OCI-LY7 (cell line): ENCODE data around the gene LRP2.

Experiments
- CTCF ChIP-seq: fragments of 200-600 bp; sonication (generic); conservative IDR thresholded peaks from 2 replicates; pipeline ENCODE4 v1.5.1; 2014; ENCODE audit warnings: mild to moderate bottlenecking, antibody characterized with exemption, low read length, moderate library complexity, mixed read lengths
- EZH2phosphoT487 ChIP-seq: fragments of 200-600 bp; sonication (generic); IDR thresholded peaks from 2 replicates; pipeline ENCODE4 v1.6.1; 2018; ENCODE audit warnings: low read depth, borderline replicate concordance, mild to moderate bottlenecking, mixed run types, antibody characterized with exemption, low read length, moderate library complexity, mixed read lengths

DNA sequence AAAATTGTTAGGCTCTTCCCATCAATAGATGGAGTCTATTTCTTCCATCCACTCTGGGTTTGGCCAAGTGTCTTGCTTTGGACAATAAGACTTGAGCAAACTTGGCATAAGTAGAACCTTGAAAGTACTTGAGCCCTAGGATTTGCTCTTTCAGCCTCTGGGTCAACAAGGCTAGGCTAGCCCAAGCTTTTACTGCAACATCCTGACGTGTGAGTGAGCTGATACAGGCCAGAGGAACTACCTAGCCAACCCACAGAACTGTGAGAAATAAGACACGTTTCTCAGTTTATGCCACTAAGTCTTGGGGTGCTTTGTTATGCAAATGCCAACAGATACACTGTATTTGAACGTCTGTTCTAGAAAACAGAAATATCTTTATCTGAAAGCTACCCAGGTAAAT, 71.9 kb downstream of the LRP2 start:
- no peak for TF ChIP-seq CTCF
- no peak for TF ChIP-seq EZH2phosphoT487
